CD14-positive monocyte (primary cell): Measurements from ENCODE around the gene TNIP2. TPM values are rescaled to one million over a fixed set of nuclear protein-coding genes. Genes with fewer than 3 reads are reported as not detected.

Experiments
- DNase-seq, 3 donors: peaks; one replicate each; pipeline ENCODE4 v3.0.0-alpha.2; 2011 to 2022
- H2AFZ ChIP-seq: 2 replicates; pipeline ENCODE4 v1.6.0; 2012; ENCODE audit warnings: mild to moderate bottlenecking, low read depth, low read length, inconsistent platforms; ENCODE audit not compliant: insufficient read depth, poor library complexity, severe bottlenecking
- H3K27ac ChIP-seq, 2 donors: 1 replicate in 1 of 2; 2 replicates in 1 of 2; pipeline ENCODE4 v1.5.1; 2012 to 2013; ENCODE audit warnings: low read length in 2 of 2, control low read depth in 1 of 2, inconsistent platforms in 1 of 2, low read depth in 1 of 2, mild to moderate bottlenecking in 1 of 2
- H3K27me3 ChIP-seq, 2 donors: one replicate each; pipeline versions ENCODE4 v1.6.0 to v1.6.1; 2011 to 2013; ENCODE audit warnings: low read length in 2 of 2; ENCODE audit not compliant: control insufficient read depth in 2 of 2, insufficient read depth in 2 of 2
- H3K36me3 ChIP-seq, 2 donors: replicated peaks in 1 of 2; 1 replicate in 1 of 2; 2 replicates in 1 of 2; pipeline versions ENCODE4 v1.5.1 to v1.6.1; 2012 to 2013; ENCODE audit warnings: low read length in 2 of 2, control low read depth in 1 of 2, inconsistent platforms in 1 of 2, mild to moderate bottlenecking in 1 of 2; ENCODE audit not compliant: insufficient read depth in 2 of 2, control insufficient read depth in 1 of 2
- H3K4me1 ChIP-seq, 2 donors: 1 replicate in 1 of 2; 2 replicates in 1 of 2; pipeline versions ENCODE4 v1.5.1 to v1.6.1; 2012 to 2013; ENCODE audit warnings: low read length in 2 of 2, control low read depth in 1 of 2, inconsistent platforms in 1 of 2, mild to moderate bottlenecking in 1 of 2, moderate library complexity in 1 of 2; ENCODE audit not compliant: insufficient read depth in 2 of 2, control insufficient read depth in 1 of 2
- H3K4me2 ChIP-seq: replicated peaks from 2 replicates; pipeline ENCODE3; 2012; ENCODE audit warnings: low read length, moderate library complexity, mild to moderate bottlenecking; ENCODE audit not compliant: poor library complexity, severe bottlenecking; ENCODE audit errors: extremely low read depth
- H3K4me3 ChIP-seq, 3 experiments: fragments of 200-600 bp in 1 of 3; sonication (generic) in 1 of 3; replicated peaks in 1 of 3; 1 replicate in 2 of 3; 2 replicates in 1 of 3; pipeline ENCODE4 v1.5.1; 2011 to 2013; ENCODE audit warnings: low read length in 3 of 3, mild to moderate bottlenecking in 3 of 3, control low read depth in 2 of 3, low read depth in 2 of 3, inconsistent platforms in 1 of 3, moderate library complexity in 1 of 3
- H3K79me2 ChIP-seq: 2 replicates; pipeline ENCODE4 v1.6.0; 2012; ENCODE audit warnings: mild to moderate bottlenecking, control low read depth, inconsistent platforms, low read length, moderate library complexity; ENCODE audit not compliant: insufficient read depth
- H3K9ac ChIP-seq: 2 replicates; pipeline ENCODE4 v1.6.0; 2017; ENCODE audit warnings: low read length, mild to moderate bottlenecking; ENCODE audit not compliant: insufficient read depth, poor library complexity, severe bottlenecking
- H3K9me3 ChIP-seq, 2 donors: replicated peaks in 1 of 2; 1 replicate in 1 of 2; 2 replicates in 1 of 2; pipeline versions ENCODE4 v1.5.1 to v1.6.1; 2012 to 2013; ENCODE audit warnings: low read length in 2 of 2, control low read depth in 1 of 2; ENCODE audit not compliant: control insufficient read depth in 1 of 2, insufficient read depth in 1 of 2
- H4K20me1 ChIP-seq: 2 replicates; pipeline ENCODE4 v1.6.0; 2012; ENCODE audit warnings: mild to moderate bottlenecking, low read length, control low read depth, moderate library complexity; ENCODE audit not compliant: insufficient read depth
- H3K27ac Mint-ChIP-seq, 7 donors: one replicate each; pipeline ENCODE4 v1.8.0; 2020; ENCODE audit warnings: mild to moderate bottlenecking in 7 of 7, mixed read lengths in 7 of 7, moderate library complexity in 6 of 7, inconsistent platforms in 2 of 7
- H3K27me3 Mint-ChIP-seq, 3 donors: one replicate each; pipeline ENCODE4 v1.8.0; 2021 to 2022; ENCODE audit warnings: low read depth in 3 of 3, mild to moderate bottlenecking in 3 of 3, mixed read lengths in 3 of 3, moderate library complexity in 3 of 3, inconsistent platforms in 1 of 3
- H3K36me3 Mint-ChIP-seq, 2 donors: one replicate each; pipeline ENCODE4 v1.8.0; 2020; ENCODE audit warnings: mixed read lengths in 2 of 2, inconsistent platforms in 1 of 2, mild to moderate bottlenecking in 1 of 2
- H3K4me1 Mint-ChIP-seq: one replicate; pipeline ENCODE4 v1.8.0; 2020; ENCODE audit warnings: mild to moderate bottlenecking, mixed read lengths
- H3K4me3 Mint-ChIP-seq, 2 donors: one replicate each; pipeline ENCODE4 v1.8.0; 2020; ENCODE audit warnings: mild to moderate bottlenecking in 2 of 2, mixed read lengths in 2 of 2, moderate library complexity in 1 of 2
- H3K9me3 Mint-ChIP-seq, 7 donors: one replicate each; pipeline ENCODE4 v1.8.0; 2020 to 2022; ENCODE audit warnings: mixed read lengths in 7 of 7, mild to moderate bottlenecking in 6 of 7, moderate library complexity in 6 of 7, inconsistent platforms in 2 of 7
- WGBS: methylation state at CpG from one replicate; pipeline ENCODE4 v1.1.5; 2013; ENCODE audit warnings: missing lambda C conversion rate; ENCODE audit not compliant: insufficient coverage; 5-methylcytosine and 5-hydroxymethylcytosine counted together
- intact Hi-C, 2 donors: fragments of 100-400 bp; cut with micrococcal nuclease; formaldehyde crosslinking; loops; one replicate each; pipeline versions ENCODE4 v1.15.0 to v1.15.1; 2023
- polyA plus RNA-seq, 3 donors: library from polyadenylated mRNA; depleted of rRNA in 1 of 3; unstranded in 2 of 3; stranded (reverse) in 1 of 3; fragments of 300-500 nt in 2 of 3; fragments of >200 nt in 1 of 3; fragmentation: Illumina TruSeq in 2 of 3; gene quantifications; 1 replicate in 2 of 3; 2 replicates in 1 of 3; pipeline ENCODE4 v1.2.3, GENCODE V29; 2012 to 2021
- TF ChIP-seq, protein P1 (sequence below): fragments of 200-600 bp; IDR thresholded peaks from one replicate; pipeline ENCODE4 v1.8.0; 2022; ENCODE audit warnings: antibody characterized with exemption, mild to moderate bottlenecking

The TNIP2 gene
- polyA plus RNA-seq, 3 donors, result 27.6 to 75.7 (median 28.2) TPM

DNA sequence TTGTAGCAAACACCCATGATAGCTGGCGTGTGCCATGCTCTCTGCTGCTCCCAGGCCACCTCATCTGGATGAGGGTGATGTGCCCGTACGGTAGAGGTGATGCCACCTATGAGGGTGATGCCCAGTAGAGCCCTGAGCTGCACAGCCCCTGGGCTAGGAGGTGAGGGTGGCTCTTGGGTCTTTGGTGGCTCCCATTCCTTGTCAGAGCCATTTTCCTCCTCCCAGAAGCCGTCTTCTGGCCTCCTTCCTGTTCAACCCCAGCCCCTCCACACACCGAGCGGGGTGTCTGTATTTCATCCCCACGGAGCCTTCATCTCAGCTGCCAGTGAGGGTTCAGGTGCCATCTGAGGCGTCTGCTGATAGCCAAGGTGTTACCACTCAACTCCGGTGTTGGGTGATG lies 12.0 kb upstream of the TNIP2 start:
- H3K9me3 Mint-ChIP-seq, result peaks cover 0 to 2% (median 0%) of the 10 kb centered on the region in 7 donors
- Histone ChIP-seq H3K4me1 (peaks cover 29 to 40% of the 10 kb centered on the region in 2 donors), H3K36me3 (no peaks in the 10 kb centered on the region), H4K20me1 (no peaks in the 10 kb centered on the region), H3K79me2 (no peaks in the 10 kb centered on the region), H3K9ac (no peak overlapping the region), H3K27me3 (no peaks in the 10 kb centered on the region), H3K9me3 (no peaks in the 10 kb centered on the region), H2AFZ (no peak overlapping the region), H3K27ac (no peak overlapping the region), H3K4me2 (no peak overlapping the region), H3K4me3 (no peak overlapping the region)
- TF ChIP-seq, protein P1, sequence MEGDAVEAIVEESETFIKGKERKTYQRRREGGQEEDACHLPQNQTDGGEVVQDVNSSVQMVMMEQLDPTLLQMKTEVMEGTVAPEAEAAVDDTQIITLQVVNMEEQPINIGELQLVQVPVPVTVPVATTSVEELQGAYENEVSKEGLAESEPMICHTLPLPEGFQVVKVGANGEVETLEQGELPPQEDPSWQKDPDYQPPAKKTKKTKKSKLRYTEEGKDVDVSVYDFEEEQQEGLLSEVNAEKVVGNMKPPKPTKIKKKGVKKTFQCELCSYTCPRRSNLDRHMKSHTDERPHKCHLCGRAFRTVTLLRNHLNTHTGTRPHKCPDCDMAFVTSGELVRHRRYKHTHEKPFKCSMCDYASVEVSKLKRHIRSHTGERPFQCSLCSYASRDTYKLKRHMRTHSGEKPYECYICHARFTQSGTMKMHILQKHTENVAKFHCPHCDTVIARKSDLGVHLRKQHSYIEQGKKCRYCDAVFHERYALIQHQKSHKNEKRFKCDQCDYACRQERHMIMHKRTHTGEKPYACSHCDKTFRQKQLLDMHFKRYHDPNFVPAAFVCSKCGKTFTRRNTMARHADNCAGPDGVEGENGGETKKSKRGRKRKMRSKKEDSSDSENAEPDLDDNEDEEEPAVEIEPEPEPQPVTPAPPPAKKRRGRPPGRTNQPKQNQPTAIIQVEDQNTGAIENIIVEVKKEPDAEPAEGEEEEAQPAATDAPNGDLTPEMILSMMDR, result no peak
- 88% methylated on average over 6 of the region's 9 CpGs for WGBS
- H3K27me3 Mint-ChIP-seq, result peaks cover 0 to 4% (median 0%) of the 10 kb centered on the region in 3 donors
- intact Hi-C loops, result no loop called here
- H3K4me1 Mint-ChIP-seq, result peaks cover 34% of the 10 kb centered on the region
- no peak for DNase-seq
- no peak overlapping the region for H3K4me3 Mint-ChIP-seq
- H3K36me3 Mint-ChIP-seq, result peaks cover 0 to 4% of the 10 kb centered on the region in 2 donors
- no peak overlapping the region for H3K27ac Mint-ChIP-seq

DNA sequence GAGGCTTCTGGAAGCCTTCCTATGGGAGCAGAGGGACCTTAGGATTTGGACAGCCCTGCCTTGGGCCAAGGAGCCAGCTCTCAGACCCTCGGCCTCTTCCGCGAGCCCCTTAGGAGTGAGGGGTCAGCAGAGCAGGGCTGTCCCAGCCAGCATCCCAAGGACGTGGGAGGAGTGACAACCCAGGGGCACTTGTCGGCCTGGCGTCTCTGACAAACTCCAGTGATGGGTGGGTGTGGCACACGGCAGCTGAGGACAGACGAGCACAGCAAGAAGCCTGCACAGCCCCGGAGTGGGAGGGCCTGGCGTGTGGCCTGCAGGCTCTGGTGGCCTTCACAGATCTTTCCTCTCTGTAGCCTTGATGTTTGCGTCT lies 11.6 kb upstream of the TNIP2 start:
- H3K27ac Mint-ChIP-seq, result no peak overlapping the region
- H3K9ac ChIP-seq, result no peak overlapping the region
- H3K79me2 ChIP-seq, result no peaks in the 10 kb centered on the region
- H3K27me3 ChIP-seq, result no peaks in the 10 kb centered on the region
- H3K4me3 ChIP-seq, result no peak overlapping the region
- H3K27me3 Mint-ChIP-seq, result peaks cover 0 to 4% (median 2%) of the 10 kb centered on the region in 3 donors
- peaks cover 29 to 40% of the 10 kb centered on the region in 2 donors for H3K4me1 ChIP-seq
- H3K36me3 ChIP-seq, result no peaks in the 10 kb centered on the region
- peaks cover 0 to 2% (median 0%) of the 10 kb centered on the region in 7 donors for H3K9me3 Mint-ChIP-seq
- peaks cover 0 to 4% of the 10 kb centered on the region in 2 donors for H3K36me3 Mint-ChIP-seq
- intact Hi-C loops, result no loop called here
- no peaks in the 10 kb centered on the region for H3K9me3 ChIP-seq
- no peak overlapping the region for H2AFZ ChIP-seq
- TF ChIP-seq, protein P1, result no peak
- H3K4me3 Mint-ChIP-seq, result no peak overlapping the region
- 90% methylated on average over 11 of the region's 11 CpGs for WGBS
- H3K27ac ChIP-seq, result no peak overlapping the region
- no peak for DNase-seq
- no peak overlapping the region for H3K4me2 ChIP-seq
- no peaks in the 10 kb centered on the region for H4K20me1 ChIP-seq
- H3K4me1 Mint-ChIP-seq, result peaks cover 34% of the 10 kb centered on the region
